Osteocyte (in vitro differentiated cells): ENCODE results near the gene GDPD5. TPM values are rescaled to one million over a fixed set of nuclear protein-coding genes. Genes with fewer than 3 reads are reported as not detected.

Source experiments
- DNase-seq: peaks from one replicate; pipeline ENCODE4 v3.0.0; 2021; ENCODE audit warnings: mixed read lengths; ENCODE audit not compliant: unreplicated experiment; ENCODE audit errors: extremely low spot score
- H3K27ac Mint-ChIP-seq: one replicate; pipeline ENCODE4 v1.8.0; 2021; ENCODE audit warnings: mild to moderate bottlenecking, mixed read lengths; ENCODE audit not compliant: unreplicated experiment
- H3K27me3 Mint-ChIP-seq: one replicate; pipeline ENCODE4 v1.8.0; 2021; ENCODE audit warnings: mixed read lengths; ENCODE audit not compliant: unreplicated experiment
- H3K36me3 Mint-ChIP-seq: one replicate; pipeline ENCODE4 v1.8.0; 2021; ENCODE audit warnings: mixed read lengths; ENCODE audit not compliant: unreplicated experiment
- H3K4me1 Mint-ChIP-seq: one replicate; pipeline ENCODE4 v1.8.0; 2021; ENCODE audit warnings: mixed read lengths; ENCODE audit not compliant: unreplicated experiment
- H3K4me3 Mint-ChIP-seq: one replicate; pipeline ENCODE4 v1.8.0; 2021; ENCODE audit warnings: mild to moderate bottlenecking, moderate library complexity, mixed read lengths; ENCODE audit not compliant: unreplicated experiment
- H3K9me3 Mint-ChIP-seq: one replicate; pipeline ENCODE4 v1.8.0; 2021; ENCODE audit warnings: mixed read lengths; ENCODE audit not compliant: unreplicated experiment
- CTCF ChIP-seq: fragments of 200-600 bp; sonication (generic); IDR thresholded peaks from 2 replicates; pipeline ENCODE4 v1.5.0; 2021; ENCODE audit warnings: antibody characterized with exemption, mild to moderate bottlenecking, moderate library complexity
- total RNA-seq: library from RNA; stranded (reverse); gene quantifications from 2 replicates; pipeline ENCODE4 v1.2.1, GENCODE V29; 2021

Gene GDPD5
- total RNA-seq, 1 donor from 2014 or later, result 3.1 TPM

- Mint-ChIP-seq H3K9me3 (no peaks in the 10 kb centered on the region), H3K27me3 (peaks cover 12% of the 10 kb centered on the region), H3K27ac (no peak overlapping the region), H3K4me3 (no peak overlapping the region), H3K4me1 (peaks cover 1% of the 10 kb centered on the region), H3K36me3 (no peaks in the 10 kb centered on the region)
- no peak for TF ChIP-seq CTCF
- DNase-seq, result no peak
These were observed 88.9 kb downstream of the GDPD5 start for GRCh38 chr11:75436806-75437205.

GRCh38 chr11:75435571-75435925 lies 90.2 kb downstream of the GDPD5 start:
- Mint-ChIP-seq H3K36me3 (no peaks in the 10 kb centered on the region), H3K27ac (no peak overlapping the region), H3K4me3 (no peak overlapping the region), H3K27me3 (peaks cover 24% of the 10 kb centered on the region), H3K9me3 (no peaks in the 10 kb centered on the region), H3K4me1 (peaks cover 4% of the 10 kb centered on the region)
- no peak for TF ChIP-seq CTCF
- no peak for DNase-seq

- TF ChIP-seq CTCF, result no peak
These were observed 90.7 kb downstream of the GDPD5 start for GRCh38 chr11:75434886-75435570.

GRCh38 chr11:75434051-75434450 lies 91.7 kb downstream of the GDPD5 start:
- peaks cover 27% of the 10 kb centered on the region for H3K27me3 Mint-ChIP-seq
- no peak overlapping the region for H3K27ac Mint-ChIP-seq
- no peak for DNase-seq

More at GRCh38 chr11:75434886-75435570, 90.7 kb downstream of the GDPD5 start:
- peaks cover 5% of the 10 kb centered on the region for H3K4me1 Mint-ChIP-seq
- peaks cover 24% of the 10 kb centered on the region for H3K27me3 Mint-ChIP-seq
- H3K36me3 Mint-ChIP-seq, result no peaks in the 10 kb centered on the region
- no peak overlapping the region for H3K4me3 Mint-ChIP-seq
- no peak overlapping the region for H3K27ac Mint-ChIP-seq
- no peak for DNase-seq
- no peaks in the 10 kb centered on the region for H3K9me3 Mint-ChIP-seq

GRCh38 chr11:75433443-75433842 lies 92.3 kb downstream of the GDPD5 start:
- peaks cover 2% of the 10 kb centered on the region for H3K36me3 Mint-ChIP-seq
- H3K9me3 Mint-ChIP-seq, result no peaks in the 10 kb centered on the region
- no peak overlapping the region for H3K4me3 Mint-ChIP-seq
- TF ChIP-seq CTCF, result no peak
- DNase-seq, result no peak
- H3K27me3 Mint-ChIP-seq, result peaks cover 27% of the 10 kb centered on the region
- no peak overlapping the region for H3K27ac Mint-ChIP-seq
- peaks cover 9% of the 10 kb centered on the region for H3K4me1 Mint-ChIP-seq

More at GRCh38 chr11:75434051-75434450, 91.7 kb downstream of the GDPD5 start:
- no peak for TF ChIP-seq CTCF
- Mint-ChIP-seq H3K4me3 (no peak overlapping the region), H3K36me3 (peaks cover 2% of the 10 kb centered on the region), H3K4me1 (peaks cover 9% of the 10 kb centered on the region), H3K9me3 (no peaks in the 10 kb centered on the region)
